ENCODE data around the gene PPP1R12B.
"Not testable (repeated sequence)": the region's sequence is repeated elsewhere in the genome, so short reads cannot be mapped to it uniquely, and the experiment has no call there.

PPP1R12B gene

DNA sequence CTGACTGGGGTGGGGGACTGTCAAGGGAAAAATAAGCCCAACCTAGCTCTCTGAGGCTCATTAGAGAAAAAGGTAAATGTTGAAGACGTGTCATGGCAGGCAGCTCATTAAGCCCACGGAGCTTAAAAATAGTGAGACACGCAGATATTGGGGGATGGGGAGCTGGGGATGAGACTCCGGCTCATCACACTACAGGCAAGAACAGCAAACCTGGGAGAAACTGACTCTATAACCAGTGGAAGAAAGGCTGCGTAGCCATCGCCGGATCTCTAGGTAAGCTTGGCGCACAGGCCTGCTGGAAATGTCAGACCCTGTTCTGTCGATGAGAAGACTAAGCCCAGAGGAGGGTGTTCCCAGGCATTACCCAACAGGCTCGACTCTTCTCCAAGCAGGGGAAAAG is 283.7 kb downstream of the PPP1R12B start:
- no peak for DNase-seq (ENCODE audit: low spot score)

GRCh38 chr1:202636171-202636570 is 287.7 kb downstream of the PPP1R12B start:
- DNase-seq (ENCODE audit: low spot score): not testable (repeated sequence)

DNA sequence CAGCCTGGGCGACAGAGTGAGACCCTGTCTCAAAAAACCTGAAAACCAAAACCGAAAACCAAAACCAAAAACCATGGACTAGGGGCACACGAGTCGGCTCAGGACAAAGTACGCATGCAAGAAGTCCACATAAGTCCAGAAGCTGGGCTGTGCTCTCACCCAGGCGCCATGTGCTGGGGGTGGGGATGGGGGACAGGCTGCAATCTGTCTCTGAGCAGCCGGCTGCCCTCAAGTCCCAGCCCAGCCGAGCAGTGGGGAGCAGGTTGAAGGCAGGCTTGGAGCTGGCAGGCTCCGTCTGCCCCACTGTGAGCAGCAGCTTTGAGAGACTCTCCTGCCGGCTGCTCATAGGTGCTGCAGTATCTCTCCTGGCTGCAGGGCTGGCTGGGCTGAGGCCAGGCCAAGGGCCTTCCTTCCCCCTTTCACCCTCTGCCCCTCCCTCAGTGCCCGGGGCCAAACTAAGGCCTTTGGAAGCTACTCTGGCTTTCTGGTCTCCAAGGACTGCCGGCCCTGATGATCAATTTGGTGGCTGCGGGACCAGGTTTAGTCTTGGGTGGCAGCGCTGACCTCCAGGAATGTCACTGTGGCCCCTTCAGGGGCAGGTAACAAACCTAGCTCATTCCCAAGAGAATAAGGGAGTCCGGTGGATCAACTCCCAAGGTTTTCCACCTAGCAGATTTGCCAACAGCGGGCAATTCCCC is 289.0 kb downstream of the PPP1R12B start:
- DNase-seq (ENCODE audit: low spot score): not testable (repeated sequence)

DNA sequence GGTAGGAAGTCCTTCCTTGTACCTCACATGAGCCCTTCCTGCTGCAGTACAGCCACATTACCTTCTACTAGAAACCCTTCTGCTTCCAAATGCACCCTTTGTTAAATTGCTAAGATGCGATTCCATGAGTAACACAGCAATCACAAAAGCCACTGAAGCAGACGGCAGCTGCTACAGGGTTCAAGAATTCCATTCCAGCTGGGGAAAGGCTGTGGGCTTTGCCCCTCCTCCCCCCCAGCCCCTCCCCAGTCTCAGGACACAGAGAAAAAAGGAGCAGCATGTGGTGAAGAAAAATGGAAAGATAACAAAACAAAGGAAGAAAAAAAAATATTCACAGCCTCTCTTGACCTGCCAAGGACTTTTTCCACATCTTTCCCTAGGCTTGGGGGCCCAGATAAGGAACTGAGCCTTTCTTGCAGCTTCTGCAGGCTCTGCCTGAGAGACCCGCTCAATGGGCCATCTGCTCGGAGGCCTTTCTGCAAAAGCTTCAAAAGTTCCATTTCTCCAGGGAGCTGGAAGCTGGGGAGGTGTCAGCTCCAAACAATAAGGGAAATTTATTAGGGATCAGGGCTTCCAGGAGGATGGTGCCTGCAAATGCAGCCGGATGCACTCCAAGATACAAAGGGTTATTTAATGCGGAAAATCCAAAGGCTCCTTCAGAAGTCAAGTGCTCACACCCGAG is 289.7 kb downstream of the PPP1R12B start:
- DNase-seq (ENCODE audit: low spot score): no peak

- DNase-seq (ENCODE audit: low spot score): not testable (repeated sequence)
Measured at GRCh38 chr1:202638701-202639305, 290.3 kb downstream of the PPP1R12B start.

DNA sequence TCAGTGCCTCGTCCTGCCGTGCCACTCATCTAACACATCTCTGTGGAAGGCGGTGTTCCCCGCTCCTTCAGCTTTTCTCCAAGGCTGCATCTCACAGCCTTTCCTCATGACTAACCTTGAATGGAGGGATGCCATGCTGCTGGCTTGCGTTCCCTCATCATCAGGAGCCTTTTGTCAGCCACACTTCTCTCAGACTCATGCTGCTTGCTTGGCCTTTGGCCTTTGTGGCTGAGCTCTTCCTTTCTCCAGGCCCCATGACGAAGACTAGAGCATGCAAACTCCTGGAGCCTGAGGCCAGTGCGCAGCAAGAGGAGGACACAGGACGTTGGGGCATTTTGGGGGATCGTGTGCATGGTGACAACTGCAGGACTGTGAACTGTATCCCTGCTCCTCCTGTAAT is 291.0 kb downstream of the PPP1R12B start:
- no peak for DNase-seq (ENCODE audit: low spot score)

DNA sequence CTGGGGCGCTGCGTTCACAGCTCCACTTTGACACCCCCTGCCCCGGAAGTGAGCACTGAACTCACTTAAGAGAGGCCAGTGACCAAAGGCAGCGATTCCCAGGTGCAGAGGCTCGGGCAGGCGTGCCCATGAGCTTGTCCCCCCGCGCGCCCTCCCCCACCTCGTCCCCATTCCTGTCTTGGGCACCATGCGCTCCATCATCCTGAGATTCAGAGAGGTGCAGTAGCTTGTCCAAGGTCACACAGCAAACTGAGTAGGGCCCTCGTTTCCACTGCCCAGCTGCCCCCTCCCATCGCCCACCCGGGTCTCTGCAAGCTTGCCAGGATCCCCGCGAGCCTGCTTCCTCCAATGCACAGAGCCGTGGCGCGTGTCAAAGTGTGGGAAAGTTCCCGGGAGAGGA is 293.7 kb downstream of the PPP1R12B start:
- DNase-seq (ENCODE audit: low spot score): no peak
